Stomach (tissue), 4 donors: Measurements from ENCODE around the gene GJA9.
"Not testable (repeated sequence)": the region's sequence is repeated elsewhere in the genome, so short reads cannot be mapped to it uniquely, and the experiment has no call there.

Source experiments
- CTCF ChIP-seq, 7 experiments: fragments of 450-650 bp in 4 of 7; fragments of 200-600 bp in 3 of 7; sonication (generic) in 3 of 7; IDR thresholded peaks; one replicate each; pipeline ENCODE4 v1.5.1; 2016 to 2019; ENCODE audit warnings: antibody characterized with exemption in 7 of 7, control low read depth in 2 of 7, mild to moderate bottlenecking in 1 of 7
- POLR2A ChIP-seq, 4 donors: fragments of 450-650 bp; IDR thresholded peaks; one replicate each; pipeline ENCODE4 v1.6.1; 2016; ENCODE audit warnings: antibody characterized with exemption in 4 of 4, control low read depth in 2 of 4, mild to moderate bottlenecking in 1 of 4, moderate library complexity in 1 of 4

GRCh38 chr1:38914908-38915307 is 33.5 kb upstream of the GJA9 start:
- TF ChIP-seq CTCF, POLR2A (IDR thresholded peaks at IDR 0.05): not testable (repeated sequence)
